ENCODE data around the gene DDX59. TPM values are rescaled to one million over a fixed set of nuclear protein-coding genes. Genes with fewer than 3 reads are reported as not detected.

The DDX59 gene
- total and polyA plus RNA-seq, 9 of the 15 experiments (the other 6 are each of a cell fraction or from before 2014, with no cell fraction given) = 8.3 to 30.4 (median 19.8) TPM

DNA sequence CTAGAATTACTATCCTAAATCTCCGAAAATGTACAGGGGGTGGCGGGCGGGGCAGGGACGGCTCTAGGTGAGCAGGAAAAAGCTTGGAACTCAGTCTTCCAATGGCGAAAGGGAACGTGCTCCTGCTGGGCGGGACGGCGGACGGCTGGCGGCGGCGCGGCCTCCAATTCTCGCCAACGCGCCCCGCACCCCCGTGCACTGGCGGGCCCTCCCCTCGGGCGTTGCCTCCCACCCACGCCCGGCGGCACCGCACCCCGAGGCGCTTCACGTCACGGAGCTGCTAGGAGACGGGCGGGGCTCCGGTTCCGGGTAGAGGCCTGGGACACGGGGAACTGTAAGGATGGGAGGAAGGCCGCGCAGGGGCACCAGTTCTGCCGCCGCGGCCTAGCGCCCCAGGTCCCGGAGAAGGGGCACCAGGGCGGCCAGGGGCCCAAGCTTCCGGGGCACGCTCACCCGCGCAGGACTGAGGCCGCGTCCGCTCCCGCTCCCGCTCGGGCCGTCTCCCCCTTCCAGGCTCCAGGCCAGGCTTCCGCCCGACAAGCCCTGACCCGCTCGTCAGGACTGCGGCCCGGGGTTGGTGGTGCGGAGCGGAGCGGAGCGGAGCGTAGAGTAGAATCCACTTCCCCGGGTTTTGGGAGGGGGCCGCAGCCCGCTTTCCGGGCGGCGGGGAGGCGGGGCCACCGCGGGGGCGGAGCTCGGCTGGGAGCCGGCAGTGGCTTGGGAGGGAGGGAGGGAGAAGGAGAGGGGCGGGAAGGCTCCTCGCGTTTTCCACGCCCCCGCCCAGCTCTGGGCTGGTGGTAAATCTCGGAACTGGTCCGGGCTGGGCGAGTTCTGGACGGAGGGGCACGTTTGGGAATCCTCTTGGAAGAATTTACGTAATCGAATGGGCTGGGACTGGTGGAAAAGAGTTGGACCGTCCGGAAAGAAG, at the start of gene DDX59 (continued):
- TF ChIP-seq, protein P1, sequence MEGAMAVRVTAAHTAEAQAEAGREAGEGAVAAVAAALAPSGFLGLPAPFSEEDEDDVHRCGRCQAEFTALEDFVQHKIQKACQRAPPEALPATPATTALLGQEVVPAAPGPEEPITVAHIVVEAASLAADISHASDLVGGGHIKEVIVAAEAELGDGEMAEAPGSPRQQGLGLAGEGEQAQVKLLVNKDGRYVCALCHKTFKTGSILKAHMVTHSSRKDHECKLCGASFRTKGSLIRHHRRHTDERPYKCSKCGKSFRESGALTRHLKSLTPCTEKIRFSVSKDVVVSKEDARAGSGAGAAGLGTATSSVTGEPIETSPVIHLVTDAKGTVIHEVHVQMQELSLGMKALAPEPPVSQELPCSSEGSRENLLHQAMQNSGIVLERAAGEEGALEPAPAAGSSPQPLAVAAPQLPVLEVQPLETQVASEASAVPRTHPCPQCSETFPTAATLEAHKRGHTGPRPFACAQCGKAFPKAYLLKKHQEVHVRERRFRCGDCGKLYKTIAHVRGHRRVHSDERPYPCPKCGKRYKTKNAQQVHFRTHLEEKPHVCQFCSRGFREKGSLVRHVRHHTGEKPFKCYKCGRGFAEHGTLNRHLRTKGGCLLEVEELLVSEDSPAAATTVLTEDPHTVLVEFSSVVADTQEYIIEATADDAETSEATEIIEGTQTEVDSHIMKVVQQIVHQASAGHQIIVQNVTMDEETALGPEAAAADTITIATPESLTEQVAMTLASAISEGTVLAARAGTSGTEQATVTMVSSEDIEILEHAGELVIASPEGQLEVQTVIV (CRISPR knock-in tag; IDR thresholded peaks at IDR 0.05; ENCODE audit: borderline replicate concordance) = no peak
- no peak for TF ChIP-seq ZBTB34 (CRISPR knock-in tag; IDR thresholded peaks at IDR 0.05)
- peak; percentile 59; the same call in 1 of the 2 replicates for TF ChIP-seq ZBED1 (IDR thresholded peaks at IDR 0.05)
- TF ChIP-seq, protein P2, sequence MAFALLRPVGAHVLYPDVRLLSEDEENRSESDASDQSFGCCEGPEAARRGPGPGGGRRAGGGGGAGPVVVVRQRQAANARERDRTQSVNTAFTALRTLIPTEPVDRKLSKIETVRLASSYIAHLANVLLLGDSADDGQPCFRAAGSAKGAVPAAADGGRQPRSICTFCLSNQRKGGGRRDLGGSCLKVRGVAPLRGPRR (CRISPR knock-in tag; IDR thresholded peaks at IDR 0.05) = no peak
- TF ChIP-seq NCOA2 (IDR thresholded peaks at IDR 0.05; ENCODE audit: partially characterized antibody in 2 of 2) = no peak
- no peak for TF ChIP-seq NR2C1 (IDR thresholded peaks at IDR 0.05)
- TF ChIP-seq NR2C1 (tag; IDR thresholded peaks at IDR 0.05) = no peak
- no peak for TF ChIP-seq ZNF75A (CRISPR knock-in tag; IDR thresholded peaks at IDR 0.05)
- no peak; the same call in 1 of the 2 replicates for TF ChIP-seq NCOA1 (IDR thresholded peaks at IDR 0.05; ENCODE audit: low read depth)
- no peak for TF ChIP-seq PYGO2 (tag; IDR thresholded peaks at IDR 0.05)
- TF ChIP-seq TEAD2 (tag; IDR thresholded peaks at IDR 0.05) = no peak
- no peak for TF ChIP-seq CBFB (CRISPR knock-in tag; IDR thresholded peaks at IDR 0.05)
- 0 out of 2 replicates have a peak, but pooled peaks have one; percentile 33 for TF ChIP-seq ZNF253 (CRISPR knock-in tag; conservative IDR thresholded peaks at IDR 0.05)
- peak; percentile 70 for TF ChIP-seq ELF4 (CRISPR knock-in tag; IDR thresholded peaks at IDR 0.05)
- peak; percentile 27; the same call in 1 of the 2 replicates for TF ChIP-seq BCOR (IDR thresholded peaks at IDR 0.05)
- TF ChIP-seq CBFA2T3 (IDR thresholded peaks at IDR 0.05) = peak; percentile 56
- TF ChIP-seq ZNF449 (CRISPR knock-in tag; IDR thresholded peaks at IDR 0.05) = no peak
- peak; percentile 78 for TF ChIP-seq MITF (IDR thresholded peaks at IDR 0.05)
- no peak for TF ChIP-seq IFI16 (CRISPR knock-in tag; IDR thresholded peaks at IDR 0.05)
- no peak for TF ChIP-seq ZNF140 (CRISPR knock-in tag; IDR thresholded peaks at IDR 0.05)
- TF ChIP-seq KLF1 (tag; IDR thresholded peaks at IDR 0.05) = peak; percentile 99
- no peak for TF ChIP-seq SETDB1 (IDR thresholded peaks at IDR 0.05; ENCODE audit: low read length)

Measured in K562 (cell line).